Fibroblast of lung (primary cell): ENCODE results near the gene ORC1. TPM values are rescaled to one million over a fixed set of nuclear protein-coding genes. Genes with fewer than 3 reads are reported as not detected.
"Not testable (repeated sequence)": the region's sequence is repeated elsewhere in the genome, so short reads cannot be mapped to it uniquely, and the experiment has no call there.

Experiments
- DNase-seq, 2 donors: peaks; one replicate each; pipeline versions ENCODE4 v3.0.0 to v3.0.0-alpha.2; 2010; ENCODE audit warnings: low read depth in 2 of 2
- H2AFZ ChIP-seq: 2 replicates; pipeline ENCODE4 v1.5.1; 2012; ENCODE audit warnings: low read length, control low read depth, inconsistent platforms
- H3K27ac ChIP-seq: 2 replicates; pipeline ENCODE4 v1.5.1; 2011; ENCODE audit warnings: low read length, control low read depth; ENCODE audit not compliant: insufficient read depth
- H3K27me3 ChIP-seq: 2 replicates; pipeline ENCODE4 v1.5.1; 2011; ENCODE audit warnings: mild to moderate bottlenecking, low read length; ENCODE audit not compliant: control insufficient read depth, insufficient read depth
- H3K36me3 ChIP-seq: 2 replicates; pipeline ENCODE4 v1.5.1; 2011; ENCODE audit warnings: low read length; ENCODE audit not compliant: control insufficient read depth, insufficient read depth
- H3K4me1 ChIP-seq: 2 replicates; pipeline ENCODE4 v1.5.1; 2011; ENCODE audit warnings: low read length; ENCODE audit not compliant: control insufficient read depth, insufficient read depth; ENCODE audit errors: extremely low read depth
- H3K4me2 ChIP-seq: 2 replicates; pipeline ENCODE4 v1.5.1; 2011; ENCODE audit warnings: low read length, control low read depth; ENCODE audit not compliant: insufficient read depth; ENCODE audit errors: extremely low read depth
- H3K4me3 ChIP-seq, 4 experiments: fragments of 200-600 bp in 1 of 4; sonication (generic) in 1 of 4; replicated peaks in 1 of 4; 2 replicates each; pipeline ENCODE4 v1.5.1; 2011 to 2016; ENCODE audit warnings: low read length in 4 of 4, low read depth in 3 of 4, mild to moderate bottlenecking in 3 of 4, control low read depth in 2 of 4, inconsistent platforms in 1 of 4, mixed read lengths in 1 of 4; ENCODE audit not compliant: insufficient read depth in 1 of 4; ENCODE audit errors: control extremely low read depth in 1 of 4
- H3K79me2 ChIP-seq: 2 replicates; pipeline ENCODE4 v1.5.1; 2012; ENCODE audit warnings: mild to moderate bottlenecking, low read length, inconsistent platforms; ENCODE audit not compliant: control insufficient read depth, insufficient read depth
- H3K9ac ChIP-seq: 2 replicates; pipeline ENCODE4 v1.5.1; 2011; ENCODE audit warnings: mild to moderate bottlenecking, low read length, control low read depth; ENCODE audit not compliant: insufficient read depth
- H3K9me3 ChIP-seq: 2 replicates; pipeline ENCODE4 v1.5.1; 2012; ENCODE audit warnings: low read depth, low read length; ENCODE audit not compliant: control insufficient read depth, insufficient read depth
- H4K20me1 ChIP-seq: 2 replicates; pipeline ENCODE4 v1.5.1; 2011; ENCODE audit warnings: low read length; ENCODE audit not compliant: control insufficient read depth, insufficient read depth; ENCODE audit errors: extremely low read depth
- CTCF ChIP-seq, 2 donors: IDR thresholded peaks in 1 of 2; conservative IDR thresholded peaks in 1 of 2; 1 replicate in 1 of 2; 2 replicates in 1 of 2; pipeline ENCODE4 v1.5.1; 2011 to 2012; ENCODE audit warnings: low read length in 2 of 2, control low read depth in 1 of 2, inconsistent platforms in 1 of 2, low read depth in 1 of 2, mild to moderate bottlenecking in 1 of 2
- EZH2 ChIP-seq: IDR thresholded peaks from 2 replicates; pipeline ENCODE4 v1.5.1; 2012; ENCODE audit warnings: low read length, control low read depth, mild to moderate bottlenecking; ENCODE audit errors: missing control alignments
- polyA plus RNA-seq, 2 donors: library from polyadenylated mRNA; depleted of rRNA in 1 of 2; stranded (reverse) in 1 of 2; unstranded in 1 of 2; fragments of >200 nt; gene quantifications; 2 replicates each; pipeline ENCODE4 v1.2.1, GENCODE V29; 2011 to 2012; ENCODE audit warnings: missing spikeins in 1 of 2
- total RNA-seq: library from RNA; depleted of rRNA; stranded (reverse); fragments of >200 nt; gene quantifications from 2 replicates; pipeline ENCODE4 v1.2.1, GENCODE V29; 2014

The ORC1 gene
- total and polyA plus RNA-seq, 2 donors (not counting 1 experiment from before 2014, with no cell fraction given): 0.83 to 3.6 TPM

GRCh38 chr1:52393174-52393573 lies 11.0 kb downstream of the ORC1 start:
- Histone ChIP-seq H3K9me3 (no peaks in the 10 kb centered on the region), H3K36me3 (peaks cover 3% of the 10 kb centered on the region), H3K4me3 (no peak overlapping the region), H3K9ac (no peak overlapping the region), H3K4me1 (no peaks in the 10 kb centered on the region), H3K27ac (no peak overlapping the region), H3K27me3 (no peaks in the 10 kb centered on the region), H3K4me2 (no peak overlapping the region), H4K20me1 (no peaks in the 10 kb centered on the region), H2AFZ (no peak overlapping the region), H3K79me2 (no peaks in the 10 kb centered on the region)
- no peak for TF ChIP-seq EZH2
- TF ChIP-seq CTCF (conservative IDR thresholded peaks at IDR 0.05 in 1 of 2, IDR thresholded peaks at IDR 0.05 in 1 of 2; ENCODE audit: low read depth in 1 of 2, low read length in 2 of 2): no peak
- DNase-seq: no peak

- Histone ChIP-seq H3K9me3 (no peaks in the 10 kb centered on the region), H3K4me3 (no peak overlapping the region), H3K9ac (no peak overlapping the region), H3K27me3 (no peaks in the 10 kb centered on the region), H3K4me2 (no peak overlapping the region), H3K36me3 (peaks cover 4% of the 10 kb centered on the region), H3K4me1 (no peaks in the 10 kb centered on the region), H4K20me1 (no peaks in the 10 kb centered on the region), H2AFZ (no peak overlapping the region), H3K79me2 (no peaks in the 10 kb centered on the region), H3K27ac (no peak overlapping the region)
- DNase-seq: no peak
- TF ChIP-seq EZH2 (no peak), CTCF (conservative IDR thresholded peaks at IDR 0.05 in 1 of 2, IDR thresholded peaks at IDR 0.05 in 1 of 2; ENCODE audit: low read depth in 1 of 2, low read length in 2 of 2) (no peak)
These were observed 17.8 kb downstream of the ORC1 start for GRCh38 chr1:52386458-52386857.

- Histone ChIP-seq H3K36me3 (peaks cover 4% of the 10 kb centered on the region), H3K27me3 (no peaks in the 10 kb centered on the region), H3K27ac (no peak overlapping the region), H3K4me3 (no peak overlapping the region), H3K79me2 (no peaks in the 10 kb centered on the region), H3K9me3 (no peaks in the 10 kb centered on the region), H4K20me1 (no peaks in the 10 kb centered on the region), H3K4me2 (no peak overlapping the region), H3K9ac (no peak overlapping the region), H2AFZ (no peak overlapping the region), H3K4me1 (no peaks in the 10 kb centered on the region)
- TF ChIP-seq CTCF (conservative IDR thresholded peaks at IDR 0.05 in 1 of 2, IDR thresholded peaks at IDR 0.05 in 1 of 2; ENCODE audit: low read depth in 1 of 2, low read length in 2 of 2) (no peak), EZH2 (no peak)
- no peak for DNase-seq
These were observed 18.8 kb downstream of the ORC1 start for GRCh38 chr1:52385376-52385775.

GRCh38 chr1:52369851-52370250 lies 34.4 kb downstream of the ORC1 start:
- H3K4me3 ChIP-seq, H4K20me1 ChIP-seq, DNase-seq, H3K4me2 ChIP-seq, H3K27ac ChIP-seq, H2AFZ ChIP-seq, H3K36me3 ChIP-seq, H3K9ac ChIP-seq, H3K4me1 ChIP-seq, H3K27me3 ChIP-seq, H3K9me3 ChIP-seq, H3K79me2 ChIP-seq: not testable (repeated sequence)
